ENCODE results near the gene ZNF619. TPM values are rescaled to one million over a fixed set of nuclear protein-coding genes. Genes with fewer than 3 reads are reported as not detected.
A peak's percentile ranks its signal among the peaks of the same experiment; 100 is the strongest.

Gene ZNF619
- total RNA-seq, 4 donors from 2014 or later, result 5.1 to 14.9 (median 12.8) TPM

GRCh38 chr3:40468018-40468417 is 8.9 kb upstream of the ZNF619 start:
- no peak for TF ChIP-seq CTCF (IDR thresholded peaks at IDR 0.05)
- TF ChIP-seq POLR2A (IDR thresholded peaks at IDR 0.05), result no peak
- Histone ChIP-seq H3K27me3 (no peaks in the 10 kb centered on the region), H3K4me3 (no peak overlapping the region), H3K36me3 (peaks cover 0 to 13% (median 0%) of the 10 kb centered on the region in 3 donors), H3K27ac (no peak overlapping the region), H3K4me1 (no peaks in the 10 kb centered on the region), H3K9me3 (no peaks in the 10 kb centered on the region)
- no peak for DNase-seq

- H3K4me1 ChIP-seq, result no peaks in the 10 kb centered on the region
- TF ChIP-seq POLR2A (IDR thresholded peaks at IDR 0.05) (no peak), CTCF (IDR thresholded peaks at IDR 0.05) (no peak)
- DNase-seq, result no peak
- no peaks in the 10 kb centered on the region for H3K9me3 ChIP-seq
- no peaks in the 10 kb centered on the region for H3K27me3 ChIP-seq
- H3K4me3 ChIP-seq, result no peak overlapping the region
- no peaks in the 10 kb centered on the region for H3K36me3 ChIP-seq
- no peak overlapping the region for H3K27ac ChIP-seq
These were observed 6.2 kb upstream of the ZNF619 start for GRCh38 chr3:40470701-40471100.

- DNase-seq, result no peak
These were observed 744 bp downstream of the ZNF619 start for GRCh38 chr3:40477666-40478065.

GRCh38 chr3:40487172-40487571 is 10.2 kb downstream of the ZNF619 start:
- Histone ChIP-seq H3K9me3 (peaks cover 0 to 19% (median 7%) of the 10 kb centered on the region in 4 donors), H3K36me3 (peaks cover 0 to 59% (median 0%) of the 10 kb centered on the region in 3 donors), H3K4me1 (no peaks in the 10 kb centered on the region), H3K27ac (no peak overlapping the region), H3K4me3 (no peak overlapping the region), H3K27me3 (no peaks in the 10 kb centered on the region)
- DNase-seq, result no peak
- TF ChIP-seq POLR2A (IDR thresholded peaks at IDR 0.05), result no peak
- TF ChIP-seq CTCF (IDR thresholded peaks at IDR 0.05), result no peak

More at GRCh38 chr3:40477666-40478065, 744 bp downstream of the ZNF619 start:
- Histone ChIP-seq H3K4me3 (peak overlapping the region in 3 of 4 donors; percentile 73 to 90 (median 90)), H3K27me3 (no peaks in the 10 kb centered on the region), H3K27ac (no peak overlapping the region), H3K4me1 (peaks cover 0 to 7% (median 0%) of the 10 kb centered on the region in 4 donors), H3K36me3 (peaks cover 0 to 26% (median 0%) of the 10 kb centered on the region in 3 donors), H3K9me3 (no peaks in the 10 kb centered on the region)
- TF ChIP-seq CTCF (IDR thresholded peaks at IDR 0.05), result no peak
- no peak for TF ChIP-seq POLR2A (IDR thresholded peaks at IDR 0.05)

- Histone ChIP-seq H3K27ac (no peak overlapping the region), H3K4me3 (no peak overlapping the region), H3K4me1 (no peaks in the 10 kb centered on the region), H3K9me3 (peaks cover 0 to 19% (median 7%) of the 10 kb centered on the region in 4 donors), H3K27me3 (no peaks in the 10 kb centered on the region), H3K36me3 (peaks cover 0 to 22% (median 0%) of the 10 kb centered on the region in 3 donors)
- DNase-seq, result no peak
- TF ChIP-seq POLR2A (IDR thresholded peaks at IDR 0.05), result no peak
- no peak for TF ChIP-seq CTCF (IDR thresholded peaks at IDR 0.05)
These were observed 14.0 kb downstream of the ZNF619 start for GRCh38 chr3:40490916-40491315.

- H3K27me3 ChIP-seq, result no peaks in the 10 kb centered on the region
- TF ChIP-seq POLR2A (IDR thresholded peaks at IDR 0.05) (no peak), CTCF (IDR thresholded peaks at IDR 0.05) (no peak)
- no peaks in the 10 kb centered on the region for H3K36me3 ChIP-seq
- no peaks in the 10 kb centered on the region for H3K4me1 ChIP-seq
- H3K4me3 ChIP-seq, result no peak overlapping the region
- H3K9me3 ChIP-seq, result no peaks in the 10 kb centered on the region
- H3K27ac ChIP-seq, result no peak overlapping the region
- DNase-seq, result no peak
These were observed 17.8 kb downstream of the ZNF619 start for GRCh38 chr3:40494698-40495097.
